Fibroblast of mammary gland (primary cell): ENCODE data around the gene CHAF1A.

Experiments
- DNase-seq: peaks from one replicate; pipeline ENCODE4 v3.0.0-alpha.2; 2010; ENCODE audit warnings: low read depth
- H3K4me3 ChIP-seq: 2 replicates; pipeline ENCODE4 v1.5.1; 2011; ENCODE audit warnings: low read depth, mild to moderate bottlenecking, low read length, moderate library complexity; ENCODE audit not compliant: control insufficient read depth
- CTCF ChIP-seq: conservative IDR thresholded peaks from 2 replicates; pipeline ENCODE4 v1.5.1; 2011; ENCODE audit warnings: low read depth, low read length, inconsistent platforms; ENCODE audit not compliant: control insufficient read depth, insufficient read depth

CHAF1A gene

GRCh38 chr19:4441994-4442818, 39.8 kb downstream of the CHAF1A start:
- DNase-seq: no peak
- H3K4me3 ChIP-seq: no peak overlapping the region

GRCh38 chr19:4442819-4443146, 40.3 kb downstream of the CHAF1A start:
- TF ChIP-seq CTCF: no peak
- no peak overlapping the region for H3K4me3 ChIP-seq
- DNase-seq: no peak

More at GRCh38 chr19:4441994-4442818, 39.8 kb downstream of the CHAF1A start:
- no peak for TF ChIP-seq CTCF

- TF ChIP-seq CTCF: no peak
- H3K4me3 ChIP-seq: no peak overlapping the region
- no peak for DNase-seq
These were observed 40.7 kb downstream of the CHAF1A start for GRCh38 chr19:4443188-4443587.

- DNase-seq: no peak
These were observed 41.7 kb downstream of the CHAF1A start for GRCh38 chr19:4443966-4444764.

GRCh38 chr19:4444765-4445741, 42.6 kb downstream of the CHAF1A start:
- TF ChIP-seq CTCF: no peak
- H3K4me3 ChIP-seq: no peak overlapping the region
- DNase-seq: peak; percentile 43

More at GRCh38 chr19:4443966-4444764, 41.7 kb downstream of the CHAF1A start:
- no peak overlapping the region for H3K4me3 ChIP-seq
- no peak for TF ChIP-seq CTCF

GRCh38 chr19:4445963-4446703, 43.7 kb downstream of the CHAF1A start:
- H3K4me3 ChIP-seq: no peak overlapping the region
- DNase-seq: no peak
- TF ChIP-seq CTCF: no peak
